ENCODE data around the gene PLCD1. TPM values are rescaled to one million over a fixed set of nuclear protein-coding genes. Genes with fewer than 3 reads are reported as not detected.

Gene PLCD1
- total RNA-seq, 2 experiments from 2014 or later, result 7.8 to 9.2 TPM

DNA sequence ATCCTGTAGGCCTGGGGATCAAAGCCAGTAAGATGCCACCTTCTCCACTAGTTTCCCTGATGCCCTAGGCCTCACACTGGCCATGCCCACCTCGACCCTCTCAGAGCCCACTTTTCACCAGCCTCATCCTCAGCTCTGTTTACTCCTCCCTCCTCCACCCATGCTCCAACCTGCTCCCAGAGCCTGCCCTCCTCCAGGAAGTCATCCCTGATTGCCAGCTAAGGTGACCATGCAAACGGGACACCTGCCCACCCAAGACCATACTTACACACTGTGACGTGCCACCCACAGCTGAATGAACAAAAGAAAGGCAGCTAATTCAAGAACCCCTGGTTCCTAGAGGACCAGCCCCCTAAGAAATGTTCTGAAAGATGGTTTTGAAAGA is 9.1 kb downstream of the PLCD1 start:
- POLR2A ChIA-PET, result interaction anchor here (0.6 kb wide), 1 partner anchor 22 kb away, joined by 6 read pairs; no protein-coding TSS in a partner anchor

DNA sequence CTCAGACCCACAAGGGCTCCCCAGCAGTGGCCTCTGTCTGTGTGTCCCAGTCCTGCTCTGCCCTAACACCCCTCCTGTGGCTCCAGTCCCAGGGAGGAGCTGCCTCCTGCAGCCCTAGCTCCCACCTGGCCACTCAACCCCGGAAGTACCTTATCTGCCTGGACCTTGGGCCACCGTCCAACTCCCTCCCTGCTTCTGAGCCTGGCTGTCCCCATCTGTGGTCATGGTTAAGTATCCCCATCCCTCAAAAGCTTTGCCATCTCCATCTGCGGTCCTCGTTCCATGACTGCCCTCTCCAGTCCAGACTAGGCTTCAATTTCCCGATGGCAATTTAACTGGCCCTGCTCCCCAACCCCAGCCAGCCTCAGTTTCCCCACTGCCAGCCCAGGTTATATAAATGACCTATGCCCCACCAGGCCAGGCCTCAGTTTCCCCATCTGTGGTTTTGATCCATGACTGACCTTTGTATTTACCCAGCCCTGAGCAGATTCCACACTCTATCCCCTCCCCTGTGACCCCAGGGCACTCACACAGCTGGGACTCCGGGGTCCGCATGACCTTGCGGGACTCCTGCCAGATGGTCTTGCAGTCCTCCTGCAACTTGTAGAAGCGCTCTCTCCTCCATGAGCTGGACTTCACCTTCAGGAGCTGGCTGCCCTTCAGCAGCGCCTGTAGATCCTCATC is 9.6 kb downstream of the PLCD1 start:
- ChIA-PET POLR2A (interaction anchor here (0.6 kb wide), 1 partner anchor 22 kb away, joined by 6 read pairs; no protein-coding TSS in a partner anchor), CTCF (interaction anchor here (1.2 kb wide), 1 partner anchor 16 kb away, joined by 3 read pairs; no protein-coding TSS in a partner anchor)

More for the DNA sequence above, 9.1 kb downstream of the PLCD1 start:
- CTCF ChIA-PET, result interaction anchor here (1.2 kb wide), 1 partner anchor 17 kb away, joined by 3 read pairs; no protein-coding TSS in a partner anchor

DNA sequence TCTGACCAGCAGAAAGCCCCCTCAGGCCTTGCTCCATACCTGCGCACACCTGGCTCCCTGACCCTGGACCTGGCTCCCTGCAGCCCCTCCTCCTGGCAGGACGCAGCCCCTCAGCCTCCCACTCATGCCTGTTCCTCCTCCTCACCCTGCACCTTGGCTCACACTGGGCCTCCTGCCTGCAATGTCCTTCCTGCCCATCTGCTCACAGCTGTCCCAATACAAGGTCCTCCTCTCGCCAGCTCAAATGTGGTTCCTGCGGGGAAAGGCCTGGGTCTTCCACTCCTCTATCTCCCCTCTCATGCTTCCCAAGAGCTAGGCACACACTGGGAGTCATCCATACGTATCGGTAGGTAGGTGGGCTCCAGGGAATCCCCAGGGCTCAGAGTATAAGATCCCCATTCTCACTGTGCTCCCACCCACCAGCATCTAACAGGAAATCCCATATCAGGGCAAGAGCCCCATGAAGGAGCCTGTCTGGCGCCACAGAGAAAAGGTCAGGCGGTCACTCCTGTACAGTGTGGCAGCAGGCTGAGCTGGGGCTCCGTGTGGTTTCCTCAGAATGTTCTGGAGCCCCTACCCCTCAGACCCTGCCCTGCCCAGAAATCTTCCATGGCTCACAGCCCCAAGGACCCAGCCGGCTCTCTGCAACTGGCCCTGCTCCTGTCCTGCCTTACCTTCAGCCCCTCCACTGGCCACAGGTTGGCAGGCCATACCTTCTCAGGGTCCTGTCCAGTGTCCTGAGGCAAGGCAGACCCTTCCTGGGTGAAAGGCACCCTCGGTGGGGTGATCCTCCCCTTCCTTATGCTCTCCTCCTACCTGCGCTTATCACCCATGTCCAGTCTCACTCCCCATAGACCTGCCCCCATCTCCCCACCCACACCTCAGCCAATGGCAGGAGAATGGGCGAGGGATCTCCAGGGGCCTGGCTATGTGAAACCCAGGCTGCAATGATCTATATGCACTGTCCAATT is 10.9 kb downstream of the PLCD1 start:
- ChIA-PET CTCF (interaction anchor here (0.9 kb wide), 1 partner anchor 15 kb away, joined by 3 read pairs; no protein-coding TSS in a partner anchor), POLR2A (no interaction called here)

DNA sequence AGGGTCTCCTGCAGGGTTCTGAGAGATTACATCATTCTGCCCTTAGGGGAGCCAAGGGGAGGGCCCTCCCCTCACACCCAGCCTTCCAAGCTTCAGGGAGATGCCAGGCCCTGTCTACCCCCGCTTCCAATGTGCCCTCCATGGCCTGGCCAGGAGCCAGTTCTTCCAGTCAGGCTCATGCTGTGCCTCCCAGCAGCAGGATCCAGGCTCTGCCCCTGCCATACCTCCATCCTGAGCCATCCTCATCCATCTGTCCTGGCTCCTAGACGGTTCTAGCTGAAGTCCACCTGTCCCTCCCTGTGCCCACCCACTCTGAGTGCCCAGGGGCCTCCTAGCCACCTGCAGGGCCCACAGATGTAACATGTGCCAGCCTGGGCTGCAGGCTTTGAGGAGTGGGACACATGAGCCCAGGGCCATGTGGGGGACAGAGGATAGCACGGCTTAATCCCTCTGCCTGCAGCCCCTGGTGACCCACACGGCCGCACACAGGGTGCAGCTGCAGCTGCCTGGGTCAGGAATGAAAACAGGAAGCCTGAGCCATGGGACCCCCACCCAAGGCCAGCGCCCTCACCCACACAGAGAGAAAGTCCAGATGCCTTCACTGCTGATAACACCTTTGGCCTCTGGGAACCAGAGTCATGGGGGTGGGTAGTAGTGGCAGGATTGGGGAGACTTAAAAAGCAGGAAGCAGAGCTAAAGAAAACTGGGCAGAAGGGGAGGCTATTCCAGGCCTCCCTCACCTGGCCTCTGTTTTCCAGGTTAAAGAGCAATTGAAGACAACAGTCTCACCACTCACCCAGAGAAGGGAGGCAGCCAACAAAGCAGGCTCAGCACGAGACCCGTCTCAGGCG is 11.8 kb downstream of the PLCD1 start:
- CTCF ChIA-PET, result interaction anchor here (0.9 kb wide), 1 partner anchor 14 kb away, joined by 3 read pairs; no protein-coding TSS in a partner anchor

DNA sequence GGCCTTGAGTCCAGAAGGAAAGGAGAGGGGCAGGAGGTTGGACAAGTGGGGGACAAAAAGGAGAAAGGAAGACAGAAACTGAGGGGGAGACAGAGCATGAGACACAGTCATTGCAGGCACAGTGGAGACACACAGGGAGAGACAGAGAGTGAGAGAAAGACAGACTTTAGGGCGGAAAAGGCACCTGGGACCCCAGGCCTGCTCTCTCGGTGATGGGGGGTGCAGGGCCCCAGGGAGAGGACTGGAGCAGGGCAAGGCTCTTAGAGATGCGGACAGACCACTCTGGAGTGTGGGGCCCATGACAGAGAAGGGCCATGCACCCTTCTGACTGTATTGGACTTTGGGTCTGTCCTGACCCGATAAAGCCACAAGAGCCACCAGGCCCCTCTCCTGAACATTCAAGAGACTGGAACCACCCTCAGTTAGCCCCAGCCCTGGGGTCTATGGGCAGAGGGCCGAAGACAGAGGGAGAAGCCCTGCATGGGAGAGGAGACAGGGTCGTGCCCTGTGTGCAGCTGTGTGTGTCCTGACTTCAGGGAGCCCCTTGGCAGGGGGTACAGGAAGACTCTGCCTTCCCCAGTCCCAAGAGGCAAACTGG is 12.5 kb downstream of the PLCD1 start:
- POLR2A ChIA-PET, result interaction anchor here (0.7 kb wide), 1 partner anchor 11 kb away, joined by 3 read pairs; no protein-coding TSS in a partner anchor
- CTCF ChIA-PET, result interaction anchor here (1.3 kb wide), 1 partner anchor 13 kb away, joined by 3 read pairs; no protein-coding TSS in a partner anchor

More for the DNA sequence above, 11.8 kb downstream of the PLCD1 start:
- POLR2A ChIA-PET, result interaction anchor here (0.7 kb wide), 1 partner anchor 11 kb away, joined by 3 read pairs; no protein-coding TSS in a partner anchor

DNA sequence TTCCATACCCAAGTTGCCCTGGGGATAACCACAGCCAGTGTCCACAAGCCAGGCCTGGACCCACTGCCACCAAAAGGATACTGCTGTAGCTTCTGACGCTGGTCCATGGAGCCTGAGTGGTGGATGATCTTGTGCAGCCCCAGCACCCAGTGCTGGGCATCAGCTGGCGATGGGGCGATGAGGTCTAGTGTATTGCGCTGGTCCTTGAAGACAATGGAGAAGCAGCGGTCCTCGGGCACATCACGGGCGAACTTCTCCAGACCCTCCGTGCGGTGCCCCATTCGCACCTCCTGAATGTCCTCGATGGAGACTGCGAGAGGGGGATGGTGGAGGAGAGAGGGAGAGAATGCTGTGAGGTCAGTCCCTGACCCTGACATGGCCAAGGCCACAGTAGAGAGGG is 13.0 kb downstream of the PLCD1 start:
- POLR2A ChIA-PET, result no interaction called here
- CTCF ChIA-PET, result interaction anchor here (1.3 to 1.4 kb wide), 2 partner anchors 13 to 19 kb away, joined by 3 to 5 read pairs; no protein-coding TSS in a partner anchor

DNA sequence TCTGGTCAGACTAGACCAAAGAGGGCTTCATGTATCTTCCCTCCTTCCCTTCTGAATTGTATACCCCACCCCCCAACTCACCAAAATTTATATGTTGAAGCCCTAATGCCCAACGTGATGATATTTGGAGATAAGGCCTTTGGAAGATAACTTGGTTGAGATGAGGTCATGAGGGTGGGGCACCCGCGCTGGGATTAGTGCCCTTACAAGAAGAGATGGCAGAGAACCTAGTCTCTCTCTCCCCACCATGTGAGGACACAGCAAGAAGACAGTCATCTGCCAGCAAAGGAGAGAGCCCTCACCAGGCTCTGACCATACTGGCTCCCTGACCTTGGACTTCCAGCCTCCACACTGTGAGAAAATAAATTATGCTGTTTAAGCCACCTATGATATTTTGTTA is 13.5 kb downstream of the PLCD1 start:
- POLR2A ChIA-PET, result no interaction called here
- CTCF ChIA-PET, result interaction anchor here (1.3 to 1.4 kb wide), 2 partner anchors 12 to 19 kb away, joined by 3 to 5 read pairs; no protein-coding TSS in a partner anchor

DNA sequence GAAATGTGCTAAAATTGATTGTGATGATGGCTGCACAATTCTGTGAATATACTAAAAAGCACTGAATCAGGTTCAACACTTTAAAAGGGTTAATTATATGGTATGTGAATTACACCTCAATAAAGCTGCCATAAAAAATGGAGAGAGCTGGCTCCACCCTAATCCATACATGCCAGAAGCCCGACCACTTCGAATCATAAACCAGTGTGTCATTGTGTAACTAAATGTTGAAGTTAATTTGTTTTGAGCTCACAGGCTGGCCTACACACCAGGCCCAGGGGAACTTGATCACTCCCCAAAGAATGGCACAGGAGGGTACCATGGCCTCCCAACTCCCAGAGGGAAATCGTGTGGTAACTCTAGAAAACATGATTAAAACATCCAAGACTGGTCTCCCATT is 14.0 kb downstream of the PLCD1 start:
- ChIA-PET CTCF (interaction anchor here (1.4 kb wide), 1 partner anchor 18 kb away, joined by 5 read pairs; no protein-coding TSS in a partner anchor), POLR2A (no interaction called here)

DNA sequence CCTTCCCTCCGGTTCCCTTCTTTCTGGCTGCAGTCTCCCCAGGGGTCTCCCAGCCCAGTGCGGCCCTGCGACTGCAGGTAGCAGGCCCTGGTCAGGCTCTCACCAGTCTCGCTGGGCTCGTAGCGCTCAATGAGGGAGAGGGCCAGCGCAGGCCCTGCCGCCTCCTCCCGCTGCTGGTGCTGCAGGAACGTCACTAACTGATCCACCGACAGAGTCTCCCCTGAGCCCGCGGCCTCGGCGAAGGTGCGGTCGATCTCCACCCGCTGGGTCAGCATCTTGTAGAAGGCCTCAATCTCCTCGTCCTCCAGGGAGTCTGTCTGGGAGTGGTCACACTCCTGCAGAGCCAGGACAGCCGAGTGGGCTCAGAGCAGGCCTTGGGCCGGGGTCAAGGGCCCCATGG is 18.3 kb downstream of the PLCD1 start:
- ChIA-PET CTCF (no interaction called here), POLR2A (no interaction called here)

DNA sequence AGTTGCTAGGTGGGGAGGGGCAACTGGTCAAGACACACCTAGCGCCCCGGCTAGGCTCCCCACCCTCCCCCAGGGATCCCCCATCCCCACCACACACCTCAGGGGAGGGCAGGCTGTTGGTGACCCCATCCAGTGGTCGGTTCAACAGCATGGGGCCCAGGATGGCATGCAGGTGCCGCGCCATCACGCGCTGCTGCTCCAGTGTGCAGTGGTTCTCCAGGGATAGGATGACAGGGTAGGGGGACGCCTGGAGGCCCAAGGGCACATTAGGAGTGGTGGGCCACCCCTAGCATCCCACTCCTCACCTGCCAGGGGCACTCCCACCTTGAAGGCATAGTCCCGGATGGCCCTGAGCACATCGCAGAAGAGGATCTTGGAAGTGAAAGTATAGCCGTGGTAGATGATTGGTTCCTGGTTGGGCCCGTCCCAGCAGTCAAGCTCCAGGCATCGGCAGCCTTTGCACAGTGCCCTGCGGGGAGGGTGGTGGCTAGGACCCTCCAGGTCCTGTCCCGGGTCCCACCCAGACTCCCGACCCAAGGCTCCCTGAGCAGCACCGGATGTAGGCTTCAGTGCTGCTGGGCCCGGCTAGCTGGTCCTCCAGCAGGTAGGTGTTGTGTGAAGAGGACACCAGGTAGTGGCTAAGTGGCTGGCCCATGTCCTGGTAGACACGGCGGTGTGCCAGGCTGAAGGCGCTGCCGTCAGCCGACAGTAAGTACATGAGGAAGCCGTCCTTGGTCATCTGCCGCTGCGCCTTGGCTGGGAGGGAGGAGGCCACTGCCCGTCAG is 19.4 kb downstream of the PLCD1 start:
- CTCF ChIA-PET, result no interaction called here
- POLR2A ChIA-PET, result no interaction called here

DNA sequence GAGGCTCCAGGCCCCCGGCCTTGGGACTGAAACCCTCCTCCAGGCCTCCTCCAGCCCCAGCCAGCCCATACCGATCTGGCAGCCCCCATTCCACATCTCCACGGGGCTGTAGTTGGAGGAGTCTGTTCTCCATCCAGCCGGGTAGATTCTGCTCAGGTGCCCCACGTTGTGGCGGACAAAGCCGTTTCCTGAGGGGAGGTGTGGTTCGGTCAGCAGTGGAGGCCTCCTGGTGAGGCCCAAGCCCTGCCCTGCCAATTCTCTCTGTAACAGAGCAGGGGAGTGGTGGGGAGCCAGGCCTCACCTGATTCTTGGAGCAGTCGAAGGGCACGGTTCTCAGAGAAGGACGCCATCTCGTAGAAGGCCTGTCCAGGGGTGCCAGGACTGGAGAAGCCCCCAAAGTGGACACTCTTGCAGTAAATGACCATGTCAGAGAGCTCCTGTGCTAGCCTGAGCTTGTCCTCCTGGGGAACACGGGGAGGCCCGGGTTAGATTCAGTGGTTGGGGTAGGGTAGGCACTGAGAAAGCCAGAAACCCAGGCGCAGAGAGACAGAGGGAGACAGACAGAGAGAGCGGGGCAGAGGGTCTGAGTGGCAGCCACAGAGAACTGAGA is 20.4 kb downstream of the PLCD1 start:
- CTCF ChIA-PET, result interaction anchor here (0.6 kb wide), 1 partner anchor 33 kb away, joined by 3 read pairs; no protein-coding TSS in a partner anchor
- POLR2A ChIA-PET, result no interaction called here

DNA sequence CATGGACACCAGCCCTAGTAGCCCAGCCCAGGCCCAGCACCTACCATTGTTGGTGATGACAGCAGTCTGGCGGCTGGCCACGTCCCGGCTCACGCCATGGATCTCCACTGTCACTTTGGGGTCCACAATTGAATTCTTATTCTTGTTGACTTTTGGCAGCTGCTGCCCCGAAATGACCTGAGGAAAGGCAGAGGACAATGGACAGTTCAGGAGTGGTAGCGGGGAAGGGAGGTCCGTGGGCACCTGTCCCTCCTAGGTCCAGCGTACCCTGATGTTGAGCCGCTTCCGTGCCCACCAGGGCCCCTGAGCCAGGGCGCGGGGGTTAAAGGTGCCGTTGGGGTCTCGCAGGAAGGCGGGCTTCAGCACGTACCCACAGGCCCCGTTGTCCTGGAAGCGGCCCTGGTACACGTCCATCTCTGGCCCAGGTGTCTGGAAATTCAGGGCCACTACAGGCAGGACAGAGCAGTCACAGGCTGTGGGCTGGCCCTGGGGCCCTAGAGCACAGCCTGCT is 21.2 kb downstream of the PLCD1 start:
- CTCF ChIA-PET, result no interaction called here

DNA sequence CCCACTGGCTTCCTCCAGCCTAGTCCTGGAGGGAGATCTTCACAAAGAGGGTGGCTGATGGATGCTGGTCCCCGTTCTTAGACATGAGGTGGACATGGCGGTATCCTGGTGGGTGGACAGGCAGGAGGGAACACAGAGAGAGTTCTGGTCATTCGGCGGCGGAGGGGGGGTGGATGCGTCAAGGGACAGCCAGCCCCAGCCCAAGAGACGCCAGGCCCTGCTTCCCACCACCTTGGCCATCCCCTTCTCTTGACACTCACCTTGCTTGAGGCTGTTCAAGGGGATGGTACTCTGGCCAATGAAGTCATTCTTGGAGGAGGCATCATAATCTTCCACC is 21.7 kb downstream of the PLCD1 start:
- CTCF ChIA-PET, result interaction anchor here (0.6 kb wide), 1 partner anchor 80 kb away, joined by 3 read pairs; no protein-coding TSS in a partner anchor
- POLR2A ChIA-PET, result no interaction called here

More for the DNA sequence above, 21.2 kb downstream of the PLCD1 start:
- POLR2A ChIA-PET, result no interaction called here

DNA sequence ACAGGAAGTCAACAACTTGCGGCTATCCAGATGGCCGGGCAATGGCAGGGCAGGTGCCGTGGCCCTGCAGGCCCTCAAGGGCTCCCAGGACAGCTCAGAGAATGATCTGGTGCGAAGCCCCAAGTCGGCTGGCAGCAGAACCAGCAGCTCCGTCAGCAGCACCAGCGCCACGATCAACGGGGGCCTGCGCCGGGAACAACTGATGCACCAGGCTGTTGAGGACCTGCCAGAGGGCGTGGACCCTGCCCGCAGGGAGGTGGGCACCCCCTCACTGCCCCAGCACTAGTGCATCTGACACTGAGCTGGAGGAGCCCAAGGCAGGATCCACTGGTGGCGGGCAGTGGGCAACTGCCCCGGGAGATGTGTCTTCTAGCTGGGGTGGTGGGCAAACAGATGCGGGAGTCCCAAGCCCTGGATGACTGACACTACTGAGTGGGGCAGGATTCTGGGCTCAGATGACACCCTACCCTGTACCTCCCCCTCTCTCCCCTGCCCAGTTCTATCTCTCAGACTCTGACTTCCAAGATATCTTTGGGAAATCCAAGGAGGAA is 22.9 kb downstream of the PLCD1 start:
- POLR2A ChIA-PET, result interaction anchor here (1.2 kb wide), 1 partner anchor 11 kb away, joined by 3 read pairs; no protein-coding TSS in a partner anchor
- CTCF ChIA-PET, result no interaction called here

DNA sequence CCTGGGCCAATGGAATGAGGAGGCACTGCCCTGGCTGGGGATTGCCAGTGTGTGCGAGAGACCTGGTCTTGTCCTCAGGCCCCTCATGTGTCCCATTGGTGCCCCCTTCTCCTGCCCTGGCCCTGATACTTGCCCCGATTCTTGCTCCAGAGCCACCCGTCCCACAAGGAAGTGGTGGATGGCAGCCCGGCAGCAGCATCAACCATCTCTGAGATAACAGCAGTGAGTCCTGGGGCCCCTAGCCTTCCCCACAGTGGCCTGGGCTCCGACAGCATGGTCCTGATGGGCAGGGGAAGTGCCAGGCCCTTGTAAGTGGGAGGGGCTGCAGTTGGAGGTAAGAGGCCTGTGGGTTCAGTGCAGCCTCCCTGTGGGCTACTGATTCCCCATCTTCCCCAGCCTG is 23.4 kb downstream of the PLCD1 start:
- CTCF ChIA-PET, result no interaction called here
- POLR2A ChIA-PET, result interaction anchor here (1.2 kb wide), 1 partner anchor 11 kb away, joined by 3 read pairs; no protein-coding TSS in a partner anchor

DNA sequence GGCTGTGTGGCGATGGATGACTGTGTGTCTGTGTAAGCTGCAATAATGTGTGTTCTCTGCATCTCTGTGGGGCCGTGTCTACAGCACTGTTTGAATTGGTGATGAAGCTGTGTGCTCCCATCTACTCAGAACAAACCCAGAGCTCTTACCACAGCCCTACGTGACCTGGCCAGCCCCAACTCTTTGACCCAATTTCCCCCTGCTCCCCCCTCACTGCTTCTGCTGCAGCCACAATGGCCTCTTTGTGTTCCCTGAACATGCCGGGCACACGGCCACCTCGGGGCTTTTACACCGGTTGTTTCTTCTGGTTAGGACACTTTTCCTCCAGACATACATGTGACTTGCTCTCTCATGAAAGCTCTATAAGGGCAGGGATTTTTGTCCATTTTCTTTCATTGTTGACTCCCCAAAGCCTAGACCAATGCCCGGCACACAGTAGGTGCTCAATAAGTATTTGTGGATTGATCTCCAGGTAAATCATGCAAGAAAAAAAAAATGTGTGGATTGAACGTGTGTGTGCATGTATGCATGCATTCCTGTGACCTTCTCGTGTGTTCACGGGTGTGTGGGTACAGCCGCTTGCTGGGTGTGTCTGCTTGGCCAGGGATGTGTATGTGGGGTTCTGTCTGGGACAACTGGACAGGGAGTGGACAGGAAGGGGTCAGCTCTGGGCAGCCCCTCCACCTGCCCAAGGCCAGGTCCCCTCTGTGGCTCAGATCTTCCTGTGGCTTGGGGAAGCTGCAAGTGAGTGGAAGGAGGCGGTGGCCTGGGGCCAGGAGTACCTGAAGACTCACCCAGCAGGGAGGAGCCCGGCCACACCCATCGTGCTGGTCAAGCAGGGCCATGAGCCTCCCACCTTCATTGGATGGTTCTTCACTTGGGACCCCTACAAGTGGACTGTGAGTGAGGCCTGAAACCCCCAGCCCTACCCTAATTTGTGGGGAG is 24.1 kb downstream of the PLCD1 start:
- ChIA-PET CTCF (interaction anchor here (0.9 to 1.4 kb wide), 2 partner anchors 8 to 31 kb away, joined by 3 to 6 read pairs; no protein-coding TSS in a partner anchor), POLR2A (no interaction called here)
